HG03521 (cell line): ENCODE data around the gene GMCL1.
A peak's percentile ranks its signal among the peaks of the same experiment; 100 is the strongest.
"Not testable (repeated sequence)": the region's sequence is repeated elsewhere in the genome, so short reads cannot be mapped to it uniquely, and the experiment has no call there.

Source experiments
- ATAC-seq: cut with Tn5 transposase; IDR thresholded peaks from one replicate; pipeline ENCODE4 v1.9.1; 2021; ENCODE audit warnings: mild to moderate bottlenecking, moderate library complexity; ENCODE audit not compliant: unreplicated experiment

GMCL1 gene

DNA sequence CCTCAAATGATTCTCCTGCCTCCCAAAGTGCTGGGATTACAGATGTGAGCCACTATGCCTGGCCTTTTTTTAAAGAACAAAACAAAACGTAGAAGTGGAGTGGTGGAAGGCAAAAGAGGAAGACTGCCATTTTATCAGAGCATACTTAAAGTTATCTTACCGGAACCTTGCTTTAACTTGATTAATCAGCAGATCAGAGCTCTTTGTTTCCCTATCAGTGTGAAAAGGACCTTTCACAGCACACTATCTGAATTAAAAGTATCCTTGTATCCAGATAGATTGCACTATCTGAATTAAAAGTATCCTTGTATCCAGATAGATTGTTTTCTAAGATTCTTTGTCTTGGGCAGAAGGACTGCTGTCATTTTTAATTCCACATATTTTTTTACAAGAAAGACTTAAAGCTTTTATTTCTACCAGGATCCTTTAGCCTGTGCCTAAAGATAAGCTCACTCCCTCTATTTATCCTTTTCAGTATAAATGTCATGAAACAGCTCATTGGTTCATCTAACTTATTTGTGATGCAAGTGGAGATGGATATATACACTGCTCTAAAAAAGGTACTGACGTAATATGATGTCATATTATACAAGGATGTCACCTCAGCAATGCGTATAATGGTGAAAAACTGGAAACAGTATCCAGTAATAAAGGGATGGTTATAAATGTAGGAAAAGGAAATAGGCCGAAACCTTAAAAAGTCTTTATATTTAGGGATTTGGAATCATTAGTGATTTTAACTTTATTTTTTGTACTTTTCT lies 17.8 kb downstream of the GMCL1 start:
- ATAC-seq, result no peak

DNA sequence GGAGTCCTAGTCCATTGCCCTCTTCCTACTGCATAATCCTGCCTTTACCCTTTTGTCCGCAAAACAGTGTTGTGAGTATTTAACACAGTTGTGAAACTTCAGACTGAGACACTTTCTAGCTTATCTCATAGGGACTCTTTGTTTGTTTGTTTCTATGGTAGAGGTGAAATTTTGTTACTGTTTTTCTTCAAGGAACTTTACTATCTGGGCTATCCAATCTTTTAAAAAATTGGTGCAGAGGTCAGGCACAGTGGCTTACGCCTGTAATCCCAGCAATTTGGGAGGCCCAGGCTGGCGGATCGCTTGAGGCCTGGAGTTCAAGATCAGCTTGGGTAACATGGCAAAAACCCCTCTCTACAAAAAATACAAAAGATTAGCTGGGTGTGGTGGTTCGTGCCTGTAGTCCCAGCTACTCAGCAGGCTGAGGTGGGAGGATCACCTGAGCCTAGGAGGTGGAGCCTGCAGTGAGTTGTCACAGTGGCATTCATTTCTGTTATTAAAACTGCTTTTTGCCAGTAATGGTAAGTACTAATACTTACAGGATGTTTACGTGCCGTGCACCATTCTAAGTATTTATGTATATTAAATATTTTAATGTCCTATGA lies 18.8 kb downstream of the GMCL1 start:
- no peak for ATAC-seq

DNA sequence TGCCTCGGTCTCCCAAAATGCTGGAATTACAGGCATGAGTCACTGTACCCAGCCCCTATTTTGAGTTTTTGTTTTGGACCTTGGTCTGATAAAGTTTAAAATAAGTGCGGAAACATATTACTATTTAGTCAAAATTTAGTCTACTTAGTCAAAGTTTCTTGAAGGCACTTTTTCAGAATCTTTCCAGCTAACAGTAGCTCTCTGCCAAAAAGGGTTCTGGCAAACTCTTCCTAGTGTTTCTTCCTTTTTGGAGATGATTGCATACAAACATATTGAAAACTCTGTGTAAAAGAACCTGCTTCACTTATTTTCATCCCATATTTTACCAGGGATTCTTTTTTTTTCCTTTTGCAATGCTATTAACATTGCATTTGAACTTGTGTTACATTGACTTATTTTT lies 28.8 kb downstream of the GMCL1 start:
- no peak for ATAC-seq

DNA sequence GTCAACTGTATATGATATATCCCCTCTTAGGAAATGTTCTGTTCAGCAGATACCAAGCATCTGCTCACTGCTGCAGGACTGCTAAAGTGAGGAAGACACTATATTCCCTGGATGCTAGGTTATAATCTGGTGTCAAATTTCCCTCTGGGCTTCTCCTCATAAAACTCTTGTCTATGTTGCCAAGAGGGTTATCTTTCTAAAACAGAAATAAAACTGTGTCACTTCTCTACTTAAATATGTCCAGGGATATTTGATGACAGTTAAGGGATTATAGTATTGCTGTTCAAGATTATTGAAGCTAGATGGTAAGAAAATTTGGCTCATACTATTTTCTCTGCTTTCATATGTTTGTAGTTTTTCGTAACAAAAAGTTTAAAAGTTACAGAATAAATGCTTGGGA lies 33.8 kb downstream of the GMCL1 start:
- ATAC-seq, result no peak

DNA sequence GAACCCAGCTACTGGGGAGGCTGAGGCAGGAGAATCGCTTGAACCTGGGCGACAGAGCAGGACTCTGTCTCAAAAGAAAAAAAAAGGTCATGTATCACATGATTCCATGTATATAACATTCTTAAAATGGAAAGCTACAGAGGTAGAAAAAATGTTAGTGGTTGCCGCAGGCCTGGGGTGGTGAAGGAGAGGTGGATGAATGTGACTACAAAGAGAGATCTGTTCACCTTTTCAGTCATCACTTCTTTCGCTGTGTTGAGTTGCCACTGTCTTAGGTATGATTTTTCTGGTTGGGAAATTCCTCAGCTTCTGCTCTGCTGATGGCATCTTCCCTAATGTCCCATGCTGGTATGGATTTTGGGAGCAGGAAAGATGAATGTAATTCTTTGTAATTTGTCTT lies 59.0 kb downstream of the GMCL1 start:
- no peak for ATAC-seq

DNA sequence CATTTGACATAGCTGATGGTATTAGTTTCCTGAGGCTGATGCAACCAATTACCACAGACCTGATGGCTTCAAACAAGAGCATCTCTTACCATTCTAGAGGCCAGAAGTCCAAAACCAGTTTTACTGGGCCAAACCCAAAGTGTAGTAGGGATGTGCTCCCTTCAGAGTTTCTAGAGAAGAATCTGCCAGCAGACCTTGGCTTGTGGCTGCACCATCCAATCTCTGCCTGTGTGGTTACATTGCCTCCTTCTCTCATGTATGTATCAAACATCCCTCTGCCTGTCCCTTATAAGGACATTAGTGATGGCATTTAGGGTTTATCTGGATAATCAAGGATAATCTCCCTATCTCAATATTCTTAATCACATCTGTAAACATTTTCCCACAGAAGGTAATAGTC lies 59.8 kb downstream of the GMCL1 start:
- ATAC-seq, result no peak

DNA sequence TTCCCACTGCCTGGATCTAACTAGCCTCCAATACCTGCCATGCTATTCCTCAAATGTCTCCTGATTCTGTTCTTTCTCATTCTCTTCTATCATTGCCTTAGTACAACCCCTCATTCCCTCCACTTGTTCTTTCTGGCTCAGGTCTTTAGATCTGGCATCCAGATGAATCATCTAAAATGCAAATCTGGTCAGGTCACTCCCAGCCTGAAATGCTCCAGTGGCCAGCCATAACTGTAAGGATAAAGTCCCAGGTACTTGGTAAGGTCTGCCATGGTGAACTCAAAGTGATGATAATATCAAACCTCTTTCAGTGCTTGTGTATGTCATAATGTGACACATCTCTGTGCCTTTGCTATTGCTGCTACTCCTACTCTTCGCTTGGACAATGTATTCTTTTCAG lies 61.4 kb downstream of the GMCL1 start:
- ATAC-seq, result no peak

DNA sequence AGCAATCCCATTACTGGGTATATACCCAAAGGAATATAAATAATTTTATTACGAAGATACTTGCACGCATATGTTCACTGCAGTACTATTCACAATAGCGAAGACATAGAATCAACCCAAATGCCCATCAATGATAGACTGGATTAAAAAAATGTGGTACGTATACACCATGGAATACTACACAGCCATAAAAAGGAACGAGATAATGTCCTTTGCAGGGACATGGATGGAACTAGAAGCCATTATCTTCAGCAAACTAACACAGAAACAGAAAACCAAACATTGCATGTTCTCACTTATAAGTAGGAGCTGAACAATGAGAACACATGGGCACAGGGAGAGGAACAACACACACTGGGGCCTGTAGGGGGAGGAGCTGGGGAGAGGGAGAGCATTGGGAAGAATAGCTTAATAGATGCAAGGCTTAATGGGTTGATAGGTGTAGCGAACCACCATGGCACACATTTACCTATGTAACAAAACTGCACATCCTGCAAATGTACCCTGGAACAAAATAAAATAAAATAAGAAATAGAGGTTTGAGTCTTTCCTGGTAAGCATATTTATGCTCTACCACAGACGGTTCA lies 63.5 kb downstream of the GMCL1 start:
- ATAC-seq, result not testable (repeated sequence)

DNA sequence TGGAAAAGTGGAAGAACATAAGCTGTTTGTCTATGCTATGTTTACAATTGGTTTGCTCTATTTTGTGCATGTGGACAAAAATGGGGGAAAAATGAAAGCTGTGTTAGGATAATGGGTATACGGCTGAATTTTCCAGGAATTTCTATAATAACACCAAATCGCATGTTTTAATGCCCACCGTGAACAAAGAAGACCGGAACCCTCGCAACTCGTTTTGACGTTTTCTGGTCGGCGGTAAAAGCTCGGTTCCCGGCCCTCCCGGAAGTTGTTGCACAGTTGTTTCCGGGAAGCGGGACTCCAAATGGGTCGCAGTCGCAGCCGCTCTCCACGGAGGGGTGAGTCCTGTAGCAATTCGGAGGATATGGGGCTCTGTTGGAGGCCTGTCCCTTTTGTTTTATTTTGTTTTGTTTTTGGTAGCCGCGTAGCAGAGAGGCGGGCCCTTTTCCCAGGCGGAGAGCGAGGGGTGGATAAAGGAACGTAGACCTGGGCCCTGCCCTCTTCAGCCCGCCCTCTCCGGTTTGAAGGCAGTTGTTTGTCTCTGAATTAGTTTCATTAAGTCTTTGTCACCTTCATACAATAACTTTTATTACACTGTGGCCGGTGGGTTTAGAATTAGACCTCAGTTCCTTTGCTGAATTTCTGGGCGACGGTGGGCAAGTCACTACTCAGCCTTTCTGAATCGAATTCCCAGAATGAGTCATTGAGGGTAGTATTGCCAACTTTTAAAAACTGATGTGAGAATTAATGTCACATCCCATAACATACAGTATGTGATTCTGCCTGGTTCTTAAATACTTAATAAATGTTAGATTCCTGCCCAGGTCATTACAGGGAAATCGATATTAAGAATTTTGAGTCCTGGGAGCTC lies 64.5 kb downstream of the GMCL1 start, which contains the start of gene SNRNP27:
Gene SNRNP27, plus strand, starts transcription at position 273 of the 868 bp plus-strand sequence. Its CDS starts 29 bp downstream, at position 302.
- ATAC-seq, result no peak

DNA sequence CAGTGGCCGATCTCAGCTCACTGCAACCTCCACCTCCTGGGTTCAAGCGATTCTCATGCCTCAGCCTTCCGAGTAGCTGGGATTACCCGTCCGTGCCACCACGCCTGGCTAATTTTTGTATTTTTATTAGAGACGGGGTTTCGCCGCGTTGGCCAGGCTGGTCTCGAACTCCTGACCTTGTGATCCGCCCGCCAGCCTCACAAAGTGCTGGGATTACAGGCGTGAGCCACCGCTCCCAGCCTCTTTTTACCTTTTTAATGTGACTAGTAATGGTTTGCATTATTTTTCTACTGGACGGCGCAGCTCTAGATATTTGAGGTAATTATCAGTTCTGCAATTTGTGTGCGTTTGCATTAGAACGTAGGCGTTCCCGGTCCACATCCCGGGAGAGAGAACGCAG lies 65.3 kb downstream of the GMCL1 start:
- not testable (repeated sequence) for ATAC-seq

DNA sequence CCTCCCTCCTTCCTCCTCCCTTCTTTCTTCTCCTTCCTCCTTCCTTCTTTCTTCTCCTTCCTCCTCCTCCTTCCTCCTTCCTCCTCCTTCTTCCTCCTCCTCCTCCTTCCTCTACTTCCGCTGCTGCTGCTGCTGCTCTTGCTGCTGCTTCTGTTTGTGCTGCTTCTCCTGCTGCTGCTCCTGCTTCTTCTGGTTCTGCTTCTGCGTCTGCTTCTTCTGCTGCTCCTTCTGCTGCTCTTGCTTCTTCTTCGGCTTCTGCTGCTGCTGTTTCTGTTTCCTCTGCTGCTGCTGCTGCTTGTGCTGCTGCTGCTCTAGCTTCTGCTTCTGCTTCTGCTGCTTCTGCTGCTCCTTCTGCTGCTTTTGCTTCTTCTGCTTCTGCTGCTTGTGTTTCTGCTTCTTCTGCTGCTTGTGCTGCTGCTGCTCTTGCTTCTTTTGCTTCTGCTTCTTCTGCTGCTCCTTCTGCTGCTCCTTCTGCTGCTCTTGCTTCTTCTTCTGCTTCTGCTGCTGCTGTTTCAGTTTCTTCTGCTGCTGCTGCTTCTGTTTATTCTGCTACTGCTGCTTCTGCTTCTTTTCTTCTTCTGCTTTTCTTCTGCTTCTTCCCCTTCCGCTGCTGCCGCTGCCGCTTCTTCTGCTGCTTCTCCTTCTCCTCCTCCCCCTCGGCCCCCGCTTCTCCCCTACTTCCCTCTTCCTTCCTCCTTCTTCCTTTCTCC lies 72.9 kb downstream of the GMCL1 start:
- ATAC-seq, result no peak

DNA sequence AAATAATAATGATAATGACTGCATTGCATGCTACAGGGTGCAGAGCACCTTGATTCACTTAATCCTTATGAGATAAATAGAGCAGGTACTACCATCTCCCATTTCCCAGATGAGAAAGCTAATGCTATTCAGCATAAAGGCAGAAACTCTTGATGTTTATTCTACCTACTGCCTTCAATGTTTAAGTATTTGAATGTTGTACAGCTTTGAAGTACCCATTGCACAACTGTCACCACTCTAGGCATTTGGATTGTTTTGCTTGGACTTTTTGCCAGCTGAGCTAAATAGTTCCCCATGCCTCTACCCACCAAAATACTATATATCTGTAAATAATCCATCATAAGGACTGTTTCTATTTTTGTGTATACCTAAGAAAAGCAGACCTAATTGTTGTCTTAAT lies 77.8 kb downstream of the GMCL1 start:
- no peak for ATAC-seq

DNA sequence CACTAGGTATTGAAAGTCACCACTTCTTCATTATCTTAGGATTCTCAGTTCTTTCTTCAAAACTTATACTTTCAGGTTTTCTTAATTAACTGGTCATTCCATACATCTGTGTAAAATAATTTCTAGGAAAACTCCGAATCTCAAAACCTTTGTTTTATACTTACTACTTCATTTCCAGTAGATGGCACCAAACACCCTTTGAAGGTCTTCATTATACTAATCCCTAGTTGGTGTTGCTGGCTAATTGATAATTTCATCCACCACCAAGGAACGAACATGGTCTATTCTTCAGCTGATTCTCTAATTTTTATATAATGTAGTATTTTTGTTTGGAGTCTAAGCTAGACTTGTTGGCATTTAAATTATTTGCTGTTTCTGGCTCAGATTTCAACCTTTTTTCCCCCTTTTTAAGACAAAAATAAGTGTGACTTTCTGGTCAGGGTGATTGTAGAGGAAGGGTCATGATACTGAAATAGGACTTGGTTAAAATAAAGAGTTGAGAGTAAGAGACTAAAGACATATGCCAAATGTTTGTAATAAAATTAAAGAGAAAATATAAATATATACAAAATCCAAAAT lies 82.6 kb downstream of the GMCL1 start:
- ATAC-seq, result no peak

DNA sequence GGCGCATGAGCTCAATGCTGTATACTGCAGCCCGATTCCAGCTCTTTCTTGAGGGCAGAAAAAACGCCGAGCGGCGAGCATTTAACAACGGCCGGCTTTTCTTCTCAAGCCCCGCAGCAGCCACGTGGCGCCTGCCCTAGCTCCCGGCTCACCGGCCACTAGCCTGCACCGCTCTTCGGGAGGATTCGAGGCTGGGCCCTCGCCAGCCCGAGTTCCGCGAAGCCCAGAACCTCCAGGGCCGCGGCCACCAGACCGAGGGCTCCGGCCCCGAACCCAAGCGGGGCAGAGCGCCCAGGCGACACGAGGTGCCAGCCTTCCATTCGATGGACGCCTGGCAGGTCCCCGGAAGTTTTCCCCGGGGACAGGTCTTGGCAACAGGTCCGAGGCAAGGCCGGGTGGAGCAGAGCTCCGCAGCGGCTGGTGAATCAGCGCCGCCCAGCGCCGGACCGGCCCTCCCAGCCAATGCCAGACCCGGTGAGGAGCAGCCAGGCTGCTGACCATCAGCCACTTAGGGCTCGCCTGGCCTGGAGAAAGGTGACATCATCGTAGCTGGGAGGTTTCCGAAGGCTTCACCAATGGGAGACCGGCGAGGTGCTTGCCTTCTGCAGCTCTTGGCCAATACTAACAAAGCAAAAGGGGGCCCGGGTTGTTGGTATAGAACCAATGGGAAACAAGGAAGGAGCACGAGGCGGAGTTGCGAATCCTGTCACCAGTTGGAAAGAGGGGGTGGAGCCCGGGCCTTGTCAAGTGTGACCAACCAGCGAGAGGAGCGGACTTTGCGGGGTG lies 84.9 kb downstream of the GMCL1 start:
- peak; percentile 79 for ATAC-seq

DNA sequence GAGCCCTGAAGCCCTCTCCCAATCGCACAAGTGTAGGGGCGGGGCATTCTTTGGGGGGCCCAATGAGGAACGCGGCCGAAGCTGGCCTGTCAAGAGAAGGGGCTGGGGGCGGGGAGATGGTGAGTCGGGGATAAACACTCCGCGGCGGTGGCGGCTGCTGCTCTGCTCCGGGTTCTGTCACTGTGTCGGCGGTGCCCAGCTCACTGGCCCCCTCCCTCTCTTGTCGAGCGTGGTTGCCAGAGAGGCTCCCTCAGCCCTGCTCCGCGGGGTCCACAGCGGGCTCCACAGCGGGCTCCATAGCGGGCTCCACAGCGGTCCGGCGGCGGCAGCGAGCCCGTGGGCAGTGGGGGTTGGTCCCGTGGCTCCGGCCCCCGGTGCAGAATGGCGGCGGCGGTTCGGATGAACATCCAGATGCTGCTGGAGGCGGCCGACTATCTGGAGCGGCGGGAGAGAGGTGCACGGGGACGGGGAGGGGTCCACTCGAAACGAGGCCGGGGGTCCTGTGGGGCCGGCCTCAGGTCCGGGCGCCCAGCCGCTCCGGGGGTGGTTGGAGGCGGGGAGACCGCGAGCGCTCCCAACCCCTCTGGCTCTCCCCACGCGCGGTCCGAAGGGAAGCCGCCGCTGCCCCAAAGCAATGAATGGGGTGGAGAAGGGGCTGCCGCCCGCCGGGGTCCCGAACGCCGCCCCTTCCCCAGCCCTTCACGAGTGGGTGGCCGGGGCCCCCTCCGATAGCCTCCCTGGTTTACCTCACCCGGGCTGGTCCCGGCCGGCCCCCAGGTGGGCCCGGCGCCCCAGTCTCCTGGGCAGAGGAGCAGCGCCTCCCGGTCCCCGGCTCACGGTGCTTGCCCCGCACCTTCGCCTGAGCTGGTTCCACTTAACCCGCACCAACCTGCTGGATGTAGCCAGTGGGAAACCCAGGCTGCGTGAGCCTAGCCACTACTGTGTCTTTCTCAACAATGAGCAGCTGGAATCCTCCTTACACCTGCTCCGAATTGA lies 85.8 kb downstream of the GMCL1 start, which contains the start of gene MXD1:
Gene MXD1, plus strand, starts transcription at position 160 of the 996 bp plus-strand sequence. Its CDS starts 222 bp downstream, at position 382.
- ATAC-seq, result peak; percentile 0

DNA sequence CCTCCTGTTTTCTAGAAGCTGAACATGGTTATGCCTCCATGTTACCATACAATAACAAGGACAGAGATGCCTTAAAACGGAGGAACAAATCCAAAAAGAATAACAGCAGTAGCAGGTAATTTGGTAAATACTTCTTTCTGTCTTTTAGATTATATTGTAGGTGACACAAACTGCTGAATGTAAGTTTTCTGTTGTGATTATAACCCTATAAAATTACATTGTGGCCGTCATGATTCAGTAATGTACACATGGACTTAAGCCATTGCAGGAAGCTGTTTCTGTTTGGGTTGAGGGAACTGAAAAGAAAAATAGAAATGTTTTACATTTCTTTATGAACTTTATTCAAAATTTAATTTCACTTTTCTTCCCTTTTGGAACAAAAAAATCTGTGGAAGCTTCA lies 86.6 kb downstream of the GMCL1 start:
- no peak for ATAC-seq

DNA sequence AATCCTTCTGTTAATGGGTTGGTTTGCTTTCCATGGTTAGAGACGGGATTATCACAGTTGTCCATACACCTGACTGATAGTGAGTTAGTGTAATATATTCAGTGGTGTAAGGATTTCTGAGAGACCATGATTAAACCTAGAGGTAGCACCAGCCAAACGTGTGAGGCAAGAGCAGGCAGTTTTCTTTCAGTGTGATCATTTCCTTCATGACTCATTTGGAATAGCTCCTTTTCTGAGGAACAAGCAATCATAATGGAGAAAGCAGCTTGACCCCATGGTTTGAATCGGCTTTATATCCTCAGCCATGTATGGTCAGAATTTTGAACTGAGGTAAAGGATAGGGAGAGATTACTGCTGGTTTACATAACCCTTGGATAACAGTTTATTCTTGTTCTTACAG lies 88.4 kb downstream of the GMCL1 start:
- no peak for ATAC-seq

DNA sequence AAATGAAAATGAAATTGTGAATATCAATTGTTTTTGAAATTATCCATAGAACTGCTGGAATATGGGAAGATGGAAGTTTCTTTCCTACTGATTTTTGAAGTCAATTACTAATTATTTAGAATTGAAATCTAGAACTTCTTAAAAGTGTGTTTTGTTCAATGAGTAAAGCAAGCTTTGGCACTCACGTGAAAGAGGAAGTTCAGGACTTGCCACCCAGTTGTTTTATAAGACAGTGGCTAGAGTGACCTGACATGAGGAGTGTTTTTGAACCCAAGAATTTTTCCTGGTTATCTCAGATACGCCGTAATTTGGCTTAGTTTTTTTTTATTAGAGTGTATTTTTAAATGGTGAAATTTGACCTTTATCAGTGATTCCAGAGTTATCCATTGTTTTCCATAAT lies 88.9 kb downstream of the GMCL1 start:
- ATAC-seq, result no peak
